Stimulated activated CD4-positive, alpha-beta T cell treated with anti-CD3 and anti-CD28 coated beads, Interleukin-15, amount 100 ng/mL, for 48 hours (primary cell): ENCODE data around the gene HOXC11.

Source experiments
- DNase-seq, 2 donors: peaks; one replicate each; pipeline ENCODE4 v3.0.0-alpha.2; 2020; ENCODE audit warnings: low read depth in 2 of 2

The HOXC11 gene

DNA sequence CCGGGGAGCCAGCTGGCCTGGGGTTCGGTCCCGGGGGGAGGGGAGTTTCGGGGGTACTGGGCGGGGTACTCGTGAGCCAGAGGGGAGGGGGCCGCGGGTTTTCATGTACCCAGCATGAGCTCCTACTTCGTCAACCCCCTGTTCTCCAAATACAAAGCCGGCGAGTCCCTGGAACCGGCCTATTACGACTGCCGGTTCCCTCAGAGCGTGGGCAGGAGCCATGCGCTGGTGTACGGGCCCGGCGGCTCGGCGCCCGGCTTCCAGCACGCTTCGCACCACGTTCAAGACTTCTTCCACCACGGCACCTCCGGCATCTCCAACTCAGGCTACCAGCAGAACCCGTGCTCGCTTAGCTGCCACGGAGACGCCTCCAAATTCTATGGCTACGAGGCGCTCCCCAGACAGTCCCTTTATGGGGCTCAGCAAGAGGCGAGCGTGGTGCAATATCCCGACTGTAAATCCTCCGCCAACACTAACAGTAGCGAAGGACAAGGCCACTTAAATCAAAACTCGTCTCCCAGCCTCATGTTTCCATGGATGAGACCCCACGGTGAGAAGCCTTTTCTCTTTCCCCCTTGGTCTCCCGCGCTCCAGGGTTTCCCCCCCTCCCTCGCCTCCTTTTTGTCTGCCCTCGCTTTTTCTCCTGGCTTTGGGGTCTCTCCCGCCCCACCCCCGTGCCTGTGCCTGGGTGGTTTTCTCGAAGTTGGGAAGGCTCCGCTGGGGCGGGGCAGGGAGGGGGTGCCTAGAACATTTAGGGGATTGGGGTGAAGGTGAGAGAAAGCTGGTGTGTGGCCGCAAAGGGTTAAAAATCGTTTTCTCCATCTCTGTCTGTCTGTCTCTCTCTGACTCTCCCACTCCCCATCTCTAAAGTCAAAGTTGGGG lies 36.5 kb downstream of the HOXC11 start:
- DNase-seq: no peak

DNA sequence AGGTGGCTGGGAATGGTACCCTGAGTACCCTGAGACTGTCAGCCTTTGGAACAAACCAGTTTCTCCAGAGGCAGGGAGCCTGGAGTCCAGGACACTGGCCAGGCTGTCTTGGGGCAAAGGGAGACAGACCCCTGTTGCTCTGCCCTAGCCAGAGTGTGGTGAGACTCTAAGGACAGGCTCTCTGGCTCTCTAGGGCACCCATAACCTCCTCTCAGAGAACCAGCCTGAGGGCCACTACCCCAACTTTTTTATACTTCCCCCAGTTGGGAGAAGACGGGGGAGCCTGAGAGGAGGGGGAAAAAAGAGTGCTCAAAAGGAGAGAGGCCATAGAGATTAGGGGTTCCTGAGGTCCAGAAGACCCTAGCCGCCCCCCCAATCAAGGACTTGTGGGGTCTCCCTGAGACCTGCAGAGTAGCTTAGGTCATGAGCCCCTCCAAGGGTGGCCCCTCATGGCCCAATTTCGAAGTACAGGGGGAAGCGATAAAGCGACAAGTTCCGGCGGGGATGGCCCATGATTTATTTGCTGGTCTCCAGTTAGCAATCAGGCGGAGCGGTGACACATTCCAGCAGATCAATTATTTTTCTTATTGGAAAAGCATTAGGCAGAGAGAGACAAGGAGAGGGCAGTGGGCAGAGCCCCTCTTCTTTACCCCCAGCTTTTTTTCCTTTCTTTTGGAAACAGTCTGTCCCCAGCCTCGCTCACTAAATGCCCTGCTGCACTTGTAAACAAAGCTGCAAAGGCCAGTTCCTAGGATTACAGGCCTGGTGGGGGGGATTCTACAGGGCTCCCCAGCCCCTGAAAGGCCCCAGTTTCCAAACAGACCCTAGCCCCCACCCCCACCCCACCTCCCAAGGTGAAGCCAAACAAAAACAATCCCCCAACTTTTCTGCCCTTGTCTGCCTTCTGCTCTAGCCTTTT lies 37.4 kb downstream of the HOXC11 start:
- no peak for DNase-seq

DNA sequence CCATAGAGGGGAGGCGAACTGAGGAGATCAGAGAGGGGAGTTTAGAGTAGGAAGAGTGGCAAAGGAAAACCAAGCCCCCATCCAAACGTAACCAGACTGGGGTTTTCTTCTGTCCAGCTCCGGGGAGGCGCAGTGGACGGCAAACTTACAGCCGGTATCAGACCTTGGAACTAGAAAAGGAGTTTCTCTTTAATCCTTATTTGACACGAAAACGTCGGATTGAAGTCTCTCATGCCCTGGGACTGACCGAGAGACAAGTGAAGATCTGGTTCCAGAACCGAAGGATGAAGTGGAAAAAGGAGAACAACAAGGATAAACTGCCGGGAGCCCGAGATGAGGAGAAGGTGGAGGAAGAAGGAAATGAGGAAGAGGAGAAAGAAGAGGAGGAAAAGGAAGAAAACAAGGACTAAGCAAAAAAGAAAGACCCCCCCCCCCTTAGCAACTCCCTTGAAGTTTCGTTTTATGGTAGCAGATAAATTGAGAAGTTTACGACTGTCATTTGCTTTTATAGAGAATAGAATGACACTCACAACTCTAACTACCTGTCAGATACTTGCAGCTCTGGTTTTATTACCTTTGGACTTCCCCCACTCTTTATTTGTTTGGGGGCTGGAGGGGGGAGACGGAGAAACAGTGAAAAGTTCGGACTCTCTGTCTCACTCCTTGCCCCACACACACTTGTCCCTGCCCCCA lies 38.2 kb downstream of the HOXC11 start:
- no peak for DNase-seq

DNA sequence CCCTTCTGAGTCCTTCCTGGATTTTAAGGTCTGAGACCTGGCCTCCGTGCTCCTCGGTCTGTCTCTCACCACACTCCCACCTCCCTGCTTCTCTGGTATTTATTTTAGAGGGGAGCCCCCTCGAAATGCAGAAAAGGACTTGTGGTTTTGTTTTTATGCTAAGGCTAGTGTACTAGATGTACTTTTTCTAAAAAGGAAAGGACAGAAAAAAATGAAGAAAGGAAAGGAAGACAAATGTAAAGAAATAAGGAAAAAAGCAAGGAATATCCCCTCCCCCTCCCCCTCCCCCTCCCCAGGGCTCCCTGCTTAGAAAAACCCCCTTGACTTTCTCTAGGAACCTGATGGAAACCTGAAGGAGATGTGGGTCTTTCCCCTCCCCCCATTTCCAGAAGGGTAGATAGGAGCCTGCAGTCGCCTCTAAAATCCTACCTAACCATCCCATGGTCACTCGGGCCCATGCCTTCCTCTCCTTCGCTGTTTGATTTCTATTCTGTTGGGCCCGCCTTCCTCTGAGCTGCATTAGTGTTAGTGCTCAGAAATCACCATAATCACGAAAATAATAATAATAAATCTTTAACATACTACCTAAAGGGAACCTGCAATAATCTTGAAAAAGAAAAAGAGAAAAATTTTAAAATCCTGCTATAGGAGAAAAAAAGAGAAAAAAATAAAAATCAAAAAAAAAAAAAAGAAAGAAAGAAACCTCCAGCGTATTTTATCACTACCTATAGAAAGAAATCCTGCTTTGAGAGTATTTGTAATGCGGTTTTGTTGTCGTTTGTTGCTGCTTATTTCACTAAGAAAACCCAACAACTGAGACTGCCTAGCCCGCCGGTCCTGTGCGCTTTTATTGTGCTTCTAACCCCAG lies 39.0 kb downstream of the HOXC11 start:
- DNase-seq: no peak

DNA sequence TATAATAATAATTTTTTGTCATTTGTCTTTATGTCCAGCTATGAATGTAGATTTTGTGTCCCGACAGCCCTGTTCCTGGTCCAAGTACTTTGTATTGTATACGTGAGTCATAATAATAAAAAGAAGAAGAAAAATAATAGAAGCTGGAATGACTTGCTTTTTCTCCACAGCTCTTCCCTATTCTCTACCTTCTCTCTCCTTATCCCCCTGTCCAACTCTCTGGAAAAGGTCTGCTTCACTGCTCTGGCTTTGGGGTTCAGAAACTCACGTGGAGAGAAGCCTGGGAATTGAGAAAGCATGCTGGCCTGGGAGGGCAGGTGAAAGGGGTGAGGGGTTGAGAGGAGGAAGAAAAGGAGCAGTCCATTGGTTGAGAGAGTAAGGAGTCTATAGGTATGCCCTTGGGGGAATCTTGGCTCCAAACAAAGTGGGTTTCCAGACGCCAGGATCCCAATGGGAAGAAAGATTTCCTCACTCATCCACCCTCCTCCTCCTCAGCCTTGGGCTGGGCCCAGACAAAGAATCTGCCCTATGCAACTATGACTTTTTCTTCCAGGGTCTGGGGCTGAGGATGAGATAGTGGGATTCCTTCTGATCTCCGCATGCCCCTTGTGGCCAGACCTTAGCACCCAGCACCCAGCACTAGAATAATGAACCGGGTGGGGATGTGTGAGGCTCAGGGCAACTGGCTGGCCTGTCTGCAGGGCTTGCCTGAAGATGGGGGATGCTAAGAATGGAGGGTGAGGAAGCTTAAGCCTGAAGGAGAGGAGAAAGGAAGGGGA lies 39.9 kb downstream of the HOXC11 start:
- no peak for DNase-seq

DNA sequence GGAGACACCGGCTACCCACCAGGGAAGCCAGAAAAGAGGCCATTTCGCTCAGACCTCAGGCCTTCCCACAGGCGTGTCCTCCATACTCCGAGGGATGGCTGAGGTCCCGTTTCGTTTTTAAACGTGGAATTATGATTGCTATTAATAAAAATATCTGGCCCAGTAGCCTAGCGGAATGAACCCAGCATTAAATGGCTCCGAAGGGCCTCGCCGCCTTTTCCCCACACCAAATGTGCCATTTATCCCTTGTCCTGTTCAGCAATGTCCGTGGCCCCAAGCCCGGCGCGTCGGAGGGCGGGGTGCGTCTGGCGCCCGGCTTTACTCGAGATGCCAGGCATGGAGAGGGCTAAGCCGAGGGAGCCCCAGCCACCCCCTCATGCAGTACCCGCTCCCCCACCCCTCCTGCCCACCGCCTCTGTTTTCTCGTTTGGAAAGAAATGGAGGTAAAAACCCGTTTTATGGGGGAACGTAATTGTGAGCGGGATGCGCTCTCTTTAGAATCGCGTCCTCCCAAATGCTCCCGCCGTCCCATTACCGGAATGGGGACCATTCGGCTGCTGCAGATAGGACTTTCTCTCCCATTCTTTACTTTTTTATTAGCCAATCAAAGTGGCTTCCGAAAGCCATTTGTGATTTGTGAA lies 41.6 kb downstream of the HOXC11 start:
- DNase-seq: no peak

DNA sequence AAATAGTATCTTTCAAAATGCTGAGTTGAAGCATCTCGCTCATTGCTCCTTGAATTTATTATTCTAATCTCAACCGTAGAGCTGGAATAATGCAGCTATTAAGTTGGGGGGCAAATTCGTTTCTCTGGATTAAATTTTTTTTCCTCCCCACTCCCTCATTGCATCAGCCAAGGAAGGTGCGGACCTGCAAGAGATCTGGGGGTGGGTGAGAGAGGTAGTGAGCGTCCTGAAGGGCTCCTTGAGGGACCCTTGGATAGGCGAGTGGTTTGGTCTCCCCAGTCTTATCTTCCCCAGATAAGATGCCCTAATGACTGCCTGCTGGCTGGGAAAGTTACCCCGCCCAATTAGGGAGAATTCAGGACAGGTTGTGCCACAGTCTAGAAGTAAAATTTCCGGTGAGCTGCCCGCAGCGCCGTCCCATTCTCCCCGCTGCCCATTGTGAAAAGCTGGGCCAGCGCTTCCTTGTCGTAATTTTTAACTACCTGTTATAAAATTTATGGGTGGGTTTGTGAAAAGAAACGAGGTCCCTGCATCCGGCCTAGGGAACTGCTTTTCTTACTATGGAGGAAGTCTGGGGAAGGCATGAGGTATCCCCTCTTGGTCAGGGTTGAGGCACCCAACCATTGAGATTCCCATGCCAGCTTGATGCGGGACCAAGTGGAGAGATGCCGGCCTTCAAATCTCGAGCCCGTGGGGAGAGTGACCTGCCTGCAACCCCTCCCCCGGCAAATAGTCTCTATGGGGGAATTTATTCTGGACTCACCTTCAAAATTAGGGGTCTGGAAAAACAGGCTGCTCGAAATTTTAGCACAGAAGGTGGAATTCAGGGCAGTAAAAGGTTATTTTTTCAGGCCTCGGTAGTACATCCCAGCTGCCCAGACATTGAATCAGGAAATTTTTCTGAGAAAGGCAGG lies 42.3 kb downstream of the HOXC11 start:
- no peak for DNase-seq

DNA sequence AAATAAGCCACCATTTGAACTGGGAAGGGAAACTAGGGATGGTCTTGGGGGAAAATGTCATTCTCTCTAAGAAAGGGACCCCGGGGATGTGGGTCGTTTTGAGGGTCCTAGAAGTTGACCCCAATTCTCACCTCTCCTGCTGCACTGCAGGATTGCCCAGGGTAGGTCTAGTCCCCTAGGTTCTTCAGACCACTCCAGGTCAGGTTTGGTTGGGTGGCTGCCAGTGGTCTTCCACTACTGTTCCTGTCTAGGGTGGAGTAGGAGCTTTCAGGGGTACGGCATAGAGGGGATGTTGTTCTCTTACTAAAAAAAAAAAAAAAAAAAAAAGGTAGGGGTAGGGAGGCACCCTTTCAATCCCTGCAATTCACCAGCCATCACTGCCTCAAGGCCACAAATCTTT lies 43.1 kb downstream of the HOXC11 start:
- no peak for DNase-seq

DNA sequence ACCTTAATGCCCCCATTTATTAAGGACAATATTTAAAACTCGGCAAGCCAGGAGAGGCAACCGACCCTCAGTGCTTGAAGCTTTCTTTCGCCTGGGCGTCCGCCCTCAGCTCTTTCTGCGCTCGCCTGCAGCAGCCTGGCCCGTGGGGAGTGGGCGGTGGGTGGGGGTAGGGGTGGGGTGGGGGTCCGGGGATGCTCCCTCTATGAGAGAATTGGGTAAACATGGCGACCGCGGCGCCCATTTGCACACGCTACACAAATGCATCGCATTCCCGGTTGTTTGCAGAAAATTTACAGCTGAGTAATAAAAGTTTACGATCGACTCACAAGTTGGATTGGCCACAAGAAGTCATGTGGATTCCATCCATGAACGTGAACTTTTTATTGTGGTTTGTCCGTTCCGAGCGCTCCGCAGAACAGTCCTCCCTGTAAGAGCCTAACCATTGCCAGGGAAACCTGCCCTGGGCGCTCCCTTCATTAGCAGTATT lies 43.6 kb downstream of the HOXC11 start:
- DNase-seq: no peak

DNA sequence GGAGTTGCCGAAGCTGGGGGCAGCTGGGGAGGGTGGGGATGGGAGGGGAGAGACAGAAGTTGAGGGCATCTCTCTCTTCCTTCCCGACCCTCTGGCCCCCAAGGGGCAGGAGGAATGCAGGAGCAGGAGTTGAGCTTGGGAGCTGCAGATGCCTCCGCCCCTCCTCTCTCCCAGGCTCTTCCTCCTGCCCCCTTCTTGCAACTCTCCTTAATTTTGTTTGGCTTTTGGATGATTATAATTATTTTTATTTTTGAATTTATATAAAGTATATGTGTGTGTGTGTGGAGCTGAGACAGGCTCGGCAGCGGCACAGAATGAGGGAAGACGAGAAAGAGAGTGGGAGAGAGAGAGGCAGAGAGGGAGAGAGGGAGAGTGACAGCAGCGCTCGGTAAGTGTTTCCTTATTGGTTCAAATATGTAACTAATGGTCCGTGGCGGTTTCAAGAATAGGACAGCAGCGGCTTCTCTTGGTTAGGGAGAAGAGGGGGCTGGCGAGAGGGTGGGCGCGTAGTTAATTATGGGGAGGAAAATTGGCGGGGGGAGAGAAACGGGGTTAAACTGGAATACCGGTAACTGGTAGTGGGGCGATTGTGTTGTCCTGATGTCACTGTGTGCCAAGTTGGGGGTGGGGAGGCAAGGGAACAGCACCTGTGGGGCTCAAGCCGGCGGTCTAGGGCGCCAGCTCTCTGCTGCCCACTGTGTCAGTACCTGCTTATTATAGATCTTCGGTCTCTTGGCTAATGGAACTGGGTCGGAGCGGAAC lies 44.3 kb downstream of the HOXC11 start:
- DNase-seq: no peak

DNA sequence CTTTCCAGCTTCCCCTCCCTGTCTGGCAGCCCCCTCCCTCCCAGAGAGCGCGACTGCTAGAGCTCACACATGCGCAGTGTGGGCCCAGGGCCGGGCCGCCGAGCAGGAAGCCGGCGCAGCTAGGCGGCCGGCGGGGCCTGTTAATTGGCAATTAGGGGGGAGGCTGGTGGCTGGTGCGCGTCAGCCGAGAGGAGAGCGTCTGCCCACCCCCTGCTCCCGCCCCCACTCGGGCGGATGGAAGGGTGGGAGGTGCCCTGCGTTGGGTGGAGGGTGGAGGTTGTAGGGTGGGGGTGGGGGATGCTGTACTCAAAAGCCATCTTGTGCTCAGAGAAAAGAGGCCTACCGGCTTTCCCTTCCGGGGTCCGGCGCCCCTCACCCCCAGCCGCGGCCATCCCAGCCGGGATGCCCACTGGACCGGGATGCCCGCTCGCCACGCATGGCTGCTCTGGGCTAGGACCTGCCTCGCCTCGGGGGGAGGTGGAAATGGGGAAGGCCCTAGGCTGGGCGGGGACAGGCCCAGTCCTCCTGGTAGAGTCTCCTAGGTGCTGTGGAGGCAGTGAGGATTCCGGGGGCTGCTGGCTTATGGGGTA lies 45.0 kb downstream of the HOXC11 start:
- peak; percentile 40 to 58 for DNase-seq

DNA sequence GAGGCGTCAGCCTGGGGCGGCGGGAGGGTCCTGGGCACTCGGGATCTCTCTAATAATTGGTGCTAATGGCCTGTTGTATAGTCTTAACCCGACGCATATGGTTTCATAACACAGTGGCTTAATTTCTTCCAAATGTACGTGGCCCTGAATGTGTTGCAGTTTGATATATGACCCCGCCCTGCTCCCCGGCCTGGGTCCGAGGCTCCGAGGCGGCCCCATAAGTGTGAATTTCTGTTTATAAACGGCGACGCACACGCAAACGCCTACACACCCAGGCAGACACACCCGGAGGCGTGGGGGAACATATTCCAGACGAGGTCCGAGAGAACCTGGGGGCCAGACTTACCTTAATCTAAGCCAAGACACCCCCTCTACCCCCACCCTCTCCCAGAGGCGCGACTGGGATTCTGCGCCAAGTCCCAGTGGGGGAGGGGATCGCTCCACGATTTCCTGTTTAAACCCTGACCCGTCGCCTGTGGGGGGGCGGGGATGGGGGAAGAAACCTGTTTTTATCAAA lies 45.6 kb downstream of the HOXC11 start:
- DNase-seq: no peak

DNA sequence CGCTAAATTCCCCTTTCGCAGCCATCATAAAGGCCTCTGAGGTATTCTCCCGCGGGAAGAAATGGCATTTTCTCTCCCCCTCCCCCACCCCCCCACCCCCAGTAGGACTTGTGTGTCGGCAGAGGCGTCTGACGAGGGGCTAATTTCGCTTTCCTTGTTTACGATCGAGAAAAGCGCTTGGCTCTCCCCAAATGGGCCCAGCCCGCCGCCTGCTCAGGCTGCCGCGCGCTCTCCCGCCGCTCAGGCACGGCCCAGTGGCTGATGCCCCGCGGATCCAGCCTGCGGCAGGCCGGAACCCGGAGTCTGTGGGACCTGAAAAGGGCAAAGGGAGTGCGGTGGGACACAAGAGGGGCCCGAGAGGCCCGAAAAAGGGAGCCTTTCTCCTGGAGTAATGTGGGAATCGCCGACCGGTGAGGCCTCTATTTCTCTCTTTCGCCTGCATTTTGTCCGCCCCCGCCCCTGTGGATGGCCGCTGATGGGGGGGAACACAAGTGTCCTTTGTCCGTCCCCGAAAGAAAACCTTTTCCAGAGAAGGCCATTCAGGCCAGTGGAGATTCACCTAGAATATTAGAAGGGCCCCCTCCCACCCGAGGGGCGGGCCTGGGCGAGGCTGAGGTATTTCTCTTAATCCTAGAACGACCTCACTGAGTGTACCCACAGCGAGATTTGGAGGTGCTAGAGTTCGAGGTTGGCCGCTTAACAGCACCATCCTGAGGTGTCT lies 46.3 kb downstream of the HOXC11 start:
- DNase-seq: no peak

DNA sequence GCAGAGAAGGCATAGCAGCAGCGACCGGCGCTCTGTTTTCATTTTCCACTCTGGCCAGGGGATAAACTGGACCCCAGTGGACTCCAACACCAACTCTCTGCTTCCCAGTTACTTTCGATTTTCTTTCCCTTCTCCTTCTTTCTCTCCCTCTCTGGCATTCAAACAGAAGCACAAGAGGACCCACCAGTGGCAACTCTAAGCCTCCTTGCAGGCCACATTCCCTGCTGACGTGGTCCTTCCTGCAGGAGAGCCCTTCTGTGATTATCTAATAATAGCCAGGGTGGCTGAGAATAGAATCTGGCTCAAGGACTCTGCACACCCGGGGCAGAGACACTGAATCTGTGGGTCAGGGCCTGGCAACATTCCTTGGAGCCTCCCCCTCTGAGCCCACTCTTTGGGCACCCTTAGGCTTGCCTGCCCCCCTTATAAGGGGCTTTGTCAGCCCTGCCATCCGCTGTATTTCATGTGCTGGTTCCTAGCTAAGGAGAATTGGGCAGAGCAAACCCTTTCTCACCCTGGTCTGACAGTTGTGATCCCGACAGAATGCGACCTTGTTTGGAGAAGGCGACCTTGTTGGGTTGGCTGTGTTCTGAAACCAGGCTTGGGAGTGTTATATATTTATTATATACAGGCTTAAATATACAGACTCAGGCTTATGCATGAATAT lies 47.1 kb downstream of the HOXC11 start:
- no peak for DNase-seq

DNA sequence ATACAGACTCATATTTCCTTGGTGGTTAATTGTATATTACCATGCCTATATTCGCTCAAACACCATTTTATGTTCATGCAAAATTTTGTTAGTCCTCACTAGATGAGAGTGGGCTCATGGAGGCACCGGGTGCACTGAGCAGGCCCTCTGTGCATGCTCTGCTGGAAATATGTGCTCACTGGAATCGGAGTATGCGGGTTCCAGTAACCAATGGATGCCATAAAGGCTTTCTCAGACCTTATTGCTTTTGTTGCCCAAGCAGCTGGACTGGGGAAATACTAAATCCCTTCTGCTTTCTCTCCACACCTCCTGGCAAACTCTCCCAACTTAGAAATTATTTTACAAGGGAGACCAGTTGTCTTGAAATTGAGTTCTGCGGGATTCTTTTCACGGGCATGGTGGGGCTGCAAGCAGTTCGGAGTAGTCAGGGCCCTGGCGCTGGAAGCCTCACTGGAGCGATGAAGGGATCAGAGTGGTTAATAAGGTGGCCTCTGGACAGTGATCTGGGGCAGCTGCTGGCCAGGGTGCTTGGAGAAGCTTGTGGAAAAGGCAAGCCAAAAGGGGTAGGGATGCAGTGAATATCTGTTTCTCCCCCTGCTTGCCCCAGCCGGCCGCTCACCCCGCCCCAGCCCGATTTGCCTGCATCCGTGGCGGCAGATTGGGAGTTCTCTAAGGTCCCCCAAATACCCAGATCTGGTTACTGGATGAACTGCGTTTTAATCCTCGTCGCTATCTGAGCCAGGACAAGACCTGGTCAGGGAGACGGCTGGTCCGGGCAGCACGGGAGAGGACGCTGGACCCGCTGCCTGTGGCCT lies 47.9 kb downstream of the HOXC11 start:
- DNase-seq: no peak
